ENCODE measurements around the gene SLC25A52.

DNA sequence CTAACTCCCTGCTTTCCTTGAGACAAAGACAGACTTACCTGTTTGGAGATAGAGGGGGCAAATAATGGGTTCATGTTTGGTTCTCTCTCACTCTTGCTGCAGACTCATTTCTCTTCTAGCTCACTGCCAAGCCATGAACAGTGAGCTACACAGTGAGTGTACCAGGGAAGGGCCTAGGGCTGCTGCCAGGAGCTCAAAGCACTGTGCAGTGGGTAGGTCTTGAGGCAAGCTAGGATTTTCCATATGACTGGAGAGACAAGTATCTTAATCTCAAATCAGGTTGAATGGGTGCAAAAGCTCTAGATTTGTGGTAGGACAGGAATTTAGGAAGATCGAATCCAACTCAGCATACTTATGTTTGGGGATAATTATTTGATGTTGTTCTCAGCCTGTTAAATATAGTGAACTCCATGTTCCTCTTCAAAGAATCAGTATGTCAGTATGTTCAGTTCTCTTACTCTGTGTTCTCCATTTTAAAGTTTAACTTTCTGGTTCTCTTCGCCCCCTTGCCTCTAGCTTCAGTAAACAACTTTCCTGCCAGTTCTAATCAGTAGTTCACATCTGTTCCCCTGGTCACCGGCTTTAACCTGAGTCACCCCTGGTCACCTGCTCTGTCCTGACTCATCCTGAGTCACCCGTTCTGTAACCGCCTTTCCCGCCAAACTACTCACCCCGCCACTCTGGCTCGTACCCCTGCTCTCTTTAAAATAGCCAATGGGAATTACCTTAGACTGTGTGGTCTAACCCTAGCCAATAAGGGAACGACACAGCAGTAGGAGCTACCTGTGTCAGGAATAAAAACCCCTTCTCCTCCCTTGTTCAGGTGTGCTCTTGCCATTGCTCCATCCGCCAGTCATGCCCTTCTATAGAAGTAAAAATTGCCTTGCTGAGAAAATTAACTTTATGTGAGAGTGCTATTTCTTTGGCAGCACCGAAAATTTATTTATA, 21.9 kb downstream of the SLC25A52 start:
- TF ChIP-seq CTCF (IDR thresholded peaks at IDR 0.05) (no peak), POLR2A (IDR thresholded peaks at IDR 0.05) (no peak)
